Measurements from ENCODE around the gene RNASET2.
"Not testable (repeated sequence)": the region's sequence is repeated elsewhere in the genome, so short reads cannot be mapped to it uniquely, and the experiment has no call there.

Gene RNASET2

GRCh38 chr6:166952121-166952520 is 4.2 kb downstream of the RNASET2 start:
- DNase-seq (ENCODE audit: insufficient read length, low spot score) (no peak), FAIRE-seq (no peak)
- TF ChIP-seq CTCF (IDR thresholded peaks at IDR 0.05; ENCODE audit: insufficient read depth, missing control alignments), result no peak

DNA sequence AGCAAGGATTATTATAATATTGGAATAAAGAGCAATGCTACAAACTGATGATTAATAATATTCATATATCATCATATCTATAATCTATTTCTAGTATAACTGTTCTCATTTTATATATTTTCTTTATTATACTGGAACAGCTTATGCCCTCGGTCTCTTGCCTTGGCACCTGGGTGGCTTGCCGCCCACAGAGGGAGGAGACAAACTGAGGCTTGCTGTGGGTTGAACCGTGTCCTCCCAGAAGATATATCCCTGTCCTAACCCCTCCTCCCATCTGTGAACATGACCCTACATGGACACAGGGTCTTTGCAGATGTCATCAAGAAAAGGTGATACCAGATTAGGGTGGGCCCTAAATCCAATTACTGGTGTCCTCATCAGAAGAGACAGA is 4.7 kb downstream of the RNASET2 start:
- DNase-seq (ENCODE audit: insufficient read length, low spot score) (no peak), FAIRE-seq (no peak)
- TF ChIP-seq CTCF (IDR thresholded peaks at IDR 0.05; ENCODE audit: insufficient read depth, missing control alignments), result no peak

DNA sequence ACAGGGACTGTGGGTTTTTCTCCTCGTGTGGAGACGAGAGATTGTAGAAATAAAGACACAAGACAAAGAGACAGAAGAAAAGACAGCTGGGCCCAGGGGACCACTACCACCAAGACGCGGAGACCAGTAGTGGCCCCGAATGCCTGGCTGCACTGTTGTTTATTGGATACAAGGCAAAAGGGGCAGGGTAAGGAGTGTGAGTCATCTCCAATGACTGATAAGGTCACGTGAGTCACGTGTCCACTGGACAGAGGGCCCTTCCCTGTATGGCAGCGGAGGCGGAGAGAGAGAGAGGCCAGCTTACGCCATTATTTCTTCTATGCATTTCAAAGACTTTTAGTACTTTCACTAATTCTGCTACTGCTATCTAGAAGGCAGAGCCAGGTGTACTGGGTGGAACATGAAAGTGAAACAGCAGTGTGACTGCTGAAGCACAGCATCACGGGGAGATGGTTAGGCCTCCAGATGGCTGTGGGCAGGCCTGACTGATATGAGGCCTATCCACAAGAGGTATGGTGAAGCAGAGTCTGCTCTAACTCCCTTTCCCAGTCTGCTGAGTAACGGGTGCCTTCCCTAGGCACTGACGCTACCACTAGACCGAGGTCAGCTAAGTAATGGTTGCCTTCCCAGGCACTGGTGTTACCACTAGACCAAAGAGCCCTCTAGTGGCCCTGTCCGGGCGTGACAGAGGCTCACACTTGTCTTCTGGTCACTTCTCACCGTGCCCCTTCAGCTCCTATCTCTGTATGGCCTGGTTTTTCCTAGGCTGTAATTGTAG is 5.3 kb downstream of the RNASET2 start:
- FAIRE-seq; DNase-seq (ENCODE audit: insufficient read length, low spot score): not testable (repeated sequence)
- TF ChIP-seq CTCF (IDR thresholded peaks at IDR 0.05; ENCODE audit: insufficient read depth, missing control alignments), result peak; percentile 47

GRCh38 chr6:166950443-166950821 is 5.9 kb downstream of the RNASET2 start:
- no peak for TF ChIP-seq CTCF (IDR thresholded peaks at IDR 0.05; ENCODE audit: insufficient read depth, missing control alignments)
- DNase-seq (ENCODE audit: insufficient read length, low spot score) (no peak), FAIRE-seq (no peak)

DNA sequence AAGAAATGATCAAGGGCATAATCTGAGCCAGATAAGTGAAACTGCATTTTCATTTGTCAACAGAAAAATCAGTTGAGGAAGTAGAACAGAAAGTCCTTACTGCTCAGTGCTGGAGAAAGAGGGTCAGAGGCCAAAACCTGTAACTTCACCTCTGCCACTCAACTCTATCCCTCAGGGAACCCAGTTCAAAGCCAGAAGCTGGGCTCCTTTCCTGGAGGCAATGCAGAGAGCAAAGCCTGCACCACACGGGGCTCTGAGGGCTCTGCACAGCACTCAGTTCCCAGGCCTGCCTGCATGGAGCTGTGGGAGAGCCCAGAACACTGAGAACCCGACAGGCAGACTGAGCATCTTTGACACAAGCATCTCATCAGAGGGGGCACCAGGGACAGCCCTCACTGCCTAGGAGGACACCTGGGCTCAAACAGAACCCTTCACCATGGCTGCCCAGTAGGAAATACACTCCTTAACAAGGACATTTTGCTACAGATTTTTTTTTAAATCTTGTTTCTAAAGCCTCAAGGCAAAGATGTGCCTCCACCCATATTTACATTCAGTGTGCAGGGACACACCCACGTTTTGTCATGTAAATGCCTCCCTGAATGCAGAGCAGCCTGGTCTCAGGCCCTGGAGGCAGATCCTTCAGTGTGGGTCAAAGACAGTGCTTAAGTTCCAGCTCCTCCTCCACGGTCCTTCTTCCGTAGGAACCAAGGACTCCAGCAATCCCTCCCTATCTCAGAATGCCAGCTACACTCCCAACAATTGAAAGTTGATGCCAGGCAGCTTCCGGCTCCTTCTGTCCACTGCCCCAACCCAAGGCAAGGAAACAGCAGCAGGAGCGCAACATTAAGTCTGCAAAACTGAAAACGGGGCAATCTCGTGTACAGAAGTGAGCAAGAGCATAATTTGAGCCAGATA is 6.6 kb downstream of the RNASET2 start:
- TF ChIP-seq CTCF (IDR thresholded peaks at IDR 0.05; ENCODE audit: insufficient read depth, missing control alignments), result no peak
- DNase-seq (ENCODE audit: insufficient read length, low spot score) (no peak), FAIRE-seq (no peak)

GRCh38 chr6:166948724-166949123 is 7.6 kb downstream of the RNASET2 start:
- not testable (repeated sequence) for DNase-seq (ENCODE audit: insufficient read length, low spot score); FAIRE-seq

GRCh38 chr6:166947251-166947650 is 9.1 kb downstream of the RNASET2 start:
- FAIRE-seq (no peak), DNase-seq (ENCODE audit: insufficient read length, low spot score) (no peak)
- TF ChIP-seq CTCF (IDR thresholded peaks at IDR 0.05; ENCODE audit: insufficient read depth, missing control alignments), result no peak
